ENCODE results near the gene PCED1A.
A peak's percentile ranks its signal among the peaks of the same experiment; 100 is the strongest.

PCED1A gene, protein sequence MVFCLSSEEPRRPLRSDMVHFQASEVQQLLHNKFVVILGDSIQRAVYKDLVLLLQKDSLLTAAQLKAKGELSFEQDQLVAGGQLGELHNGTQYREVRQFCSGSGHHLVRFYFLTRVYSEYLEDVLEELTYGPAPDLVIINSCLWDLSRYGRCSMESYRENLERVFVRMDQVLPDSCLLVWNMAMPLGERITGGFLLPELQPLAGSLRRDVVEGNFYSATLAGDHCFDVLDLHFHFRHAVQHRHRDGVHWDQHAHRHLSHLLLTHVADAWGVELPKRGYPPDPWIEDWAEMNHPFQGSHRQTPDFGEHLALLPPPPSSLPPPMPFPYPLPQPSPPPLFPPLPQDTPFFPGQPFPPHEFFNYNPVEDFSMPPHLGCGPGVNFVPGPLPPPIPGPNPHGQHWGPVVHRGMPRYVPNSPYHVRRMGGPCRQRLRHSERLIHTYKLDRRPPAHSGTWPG

DNA sequence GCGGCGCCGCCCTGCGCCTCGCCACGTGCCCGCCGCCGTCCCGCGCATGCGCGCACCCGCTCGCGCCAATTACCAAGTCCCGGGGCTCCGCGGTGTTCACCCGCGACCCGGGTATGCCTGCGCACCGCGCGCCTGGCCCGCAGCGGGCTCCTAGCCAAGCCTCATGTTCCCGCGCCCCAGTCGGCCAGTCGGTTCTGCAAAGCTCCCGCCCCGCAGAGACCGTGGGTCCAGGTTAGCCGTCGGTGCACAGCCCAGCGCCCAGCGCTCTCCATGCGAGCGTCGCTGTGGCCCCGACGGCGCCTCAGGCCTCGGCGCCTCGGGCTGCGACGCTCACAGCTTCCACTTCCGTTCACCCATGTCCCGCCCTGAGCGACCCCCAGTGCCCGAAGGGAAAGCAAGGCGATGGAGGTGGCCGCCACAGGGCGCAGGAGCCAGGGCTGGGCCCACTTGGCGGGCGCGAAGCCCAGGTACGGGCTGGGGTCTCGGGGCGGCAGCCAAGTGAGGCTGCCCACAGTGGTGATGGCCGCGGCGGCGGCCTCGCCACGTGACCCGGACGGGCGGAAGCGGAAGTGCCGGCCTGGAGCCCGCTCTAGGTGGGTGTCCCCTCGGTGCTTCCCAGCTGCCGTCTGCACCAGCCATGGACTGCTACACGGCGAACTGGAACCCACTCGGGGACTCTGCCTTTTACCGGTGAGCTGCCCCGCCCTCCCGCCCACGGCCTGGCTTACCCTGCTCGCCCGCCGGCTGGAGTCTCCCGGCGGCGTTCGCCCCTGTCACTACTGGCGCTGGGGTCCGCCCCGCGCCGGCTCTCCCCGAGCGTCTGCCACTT, at the start of gene PCED1A, which contains the start of gene VPS16:
TSS of gene PCED1A (minus strand) at position 518 of the 829 bp plus-strand sequence. CDS start 743 bp downstream, outside the sequence.
TSS of gene VPS16 (plus strand) at position 608 of the 829 bp plus-strand sequence. CDS start at position 638, 30 bp downstream.
- peak; percentile 73 for DNase-seq (ENCODE audit: low read depth)

DNA sequence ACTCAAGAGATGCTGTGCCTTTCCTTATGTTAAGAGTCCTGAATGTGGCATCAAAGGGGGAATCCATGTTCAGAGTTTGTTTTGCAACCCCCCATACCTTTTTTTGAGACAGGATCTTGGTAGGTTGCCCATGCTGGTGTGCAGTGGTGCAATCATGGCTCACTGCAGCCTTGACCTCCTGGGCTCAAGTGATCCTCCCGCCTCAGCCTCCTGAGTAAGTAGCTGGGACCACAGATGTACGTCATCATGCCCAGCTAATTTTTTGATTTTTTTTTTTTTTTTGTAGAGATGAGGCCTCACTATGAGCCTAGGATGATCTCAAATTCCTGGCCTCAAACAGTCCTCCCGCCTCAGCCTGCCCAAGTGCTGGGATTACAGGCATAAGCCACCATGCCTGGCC, 49.3 kb upstream of the PCED1A start:
- DNase-seq (ENCODE audit: low read depth) = no peak

DNA sequence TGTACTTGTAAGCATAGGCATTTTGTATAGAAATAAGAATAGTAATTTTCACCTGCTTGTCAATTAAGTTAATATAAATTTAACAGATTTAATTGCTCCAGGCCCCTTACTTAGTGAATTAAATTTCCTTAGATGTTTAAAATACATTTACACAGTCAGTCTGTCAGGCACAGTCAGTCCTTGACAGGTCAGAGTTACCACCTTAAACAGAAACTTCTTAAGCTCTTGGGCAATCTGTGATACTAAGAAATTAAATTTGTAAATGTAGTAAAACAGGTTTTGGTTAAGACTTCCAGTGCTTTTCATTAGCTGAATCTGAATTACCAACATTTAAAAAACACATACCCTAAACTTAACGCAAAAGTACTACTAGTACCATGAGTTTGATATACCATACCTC, 48.8 kb upstream of the PCED1A start:
- DNase-seq (ENCODE audit: low read depth) = no peak

DNA sequence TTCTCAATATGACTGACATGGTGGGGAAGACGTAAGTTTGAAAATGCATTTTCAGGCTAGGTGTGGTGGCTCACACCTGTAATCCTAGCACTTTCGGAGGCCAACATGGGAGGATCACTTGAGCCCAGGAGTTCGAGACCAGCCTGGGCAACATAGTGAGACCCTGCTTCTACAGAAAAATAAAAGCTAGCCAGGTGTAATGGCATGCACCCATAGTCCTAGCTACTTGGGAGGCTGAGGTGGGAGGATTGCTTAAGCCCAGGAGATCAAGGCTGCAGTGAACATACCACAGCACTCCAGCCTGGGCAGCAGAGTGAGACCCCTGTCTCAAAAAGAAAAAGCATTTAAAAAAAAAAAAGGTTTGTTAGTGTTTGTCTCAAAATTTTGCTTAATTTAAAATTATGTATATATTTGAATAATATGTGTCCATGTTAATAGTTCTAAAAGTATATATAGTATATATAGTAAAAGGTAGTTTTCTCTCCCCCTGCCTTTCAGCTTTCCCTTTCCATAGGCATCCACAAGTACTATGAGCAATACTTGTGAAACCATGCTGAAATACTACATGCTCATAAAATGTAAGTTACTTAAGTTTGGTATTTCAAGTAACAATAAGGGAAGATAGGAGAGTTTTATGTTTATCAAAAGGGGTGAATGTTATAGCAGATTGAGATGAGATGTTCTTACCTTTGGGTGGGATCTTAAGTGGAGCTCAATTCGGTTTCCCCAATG, 47.9 kb upstream of the PCED1A start:
- DNase-seq (ENCODE audit: low read depth) = no peak

DNA sequence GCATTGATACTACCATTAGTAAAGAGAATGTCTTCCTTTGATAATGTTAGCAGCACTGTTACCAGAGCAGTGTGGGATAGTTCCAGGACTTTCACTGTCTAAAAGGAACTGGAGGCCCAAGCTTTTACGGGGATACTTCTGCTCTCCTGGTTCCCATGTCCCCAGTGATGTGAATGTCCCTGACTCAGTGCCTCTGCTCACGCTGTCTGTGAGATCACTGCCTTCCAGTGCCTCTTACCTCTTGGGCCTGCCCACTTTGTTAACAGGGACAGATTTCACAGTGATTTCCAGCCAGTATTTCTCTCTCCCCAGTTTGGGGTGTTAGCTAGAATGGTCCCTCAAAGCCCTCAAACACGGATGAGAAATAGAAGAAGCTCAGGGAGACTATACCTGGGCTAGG, 47.3 kb upstream of the PCED1A start:
- DNase-seq (ENCODE audit: low read depth) = no peak

DNA sequence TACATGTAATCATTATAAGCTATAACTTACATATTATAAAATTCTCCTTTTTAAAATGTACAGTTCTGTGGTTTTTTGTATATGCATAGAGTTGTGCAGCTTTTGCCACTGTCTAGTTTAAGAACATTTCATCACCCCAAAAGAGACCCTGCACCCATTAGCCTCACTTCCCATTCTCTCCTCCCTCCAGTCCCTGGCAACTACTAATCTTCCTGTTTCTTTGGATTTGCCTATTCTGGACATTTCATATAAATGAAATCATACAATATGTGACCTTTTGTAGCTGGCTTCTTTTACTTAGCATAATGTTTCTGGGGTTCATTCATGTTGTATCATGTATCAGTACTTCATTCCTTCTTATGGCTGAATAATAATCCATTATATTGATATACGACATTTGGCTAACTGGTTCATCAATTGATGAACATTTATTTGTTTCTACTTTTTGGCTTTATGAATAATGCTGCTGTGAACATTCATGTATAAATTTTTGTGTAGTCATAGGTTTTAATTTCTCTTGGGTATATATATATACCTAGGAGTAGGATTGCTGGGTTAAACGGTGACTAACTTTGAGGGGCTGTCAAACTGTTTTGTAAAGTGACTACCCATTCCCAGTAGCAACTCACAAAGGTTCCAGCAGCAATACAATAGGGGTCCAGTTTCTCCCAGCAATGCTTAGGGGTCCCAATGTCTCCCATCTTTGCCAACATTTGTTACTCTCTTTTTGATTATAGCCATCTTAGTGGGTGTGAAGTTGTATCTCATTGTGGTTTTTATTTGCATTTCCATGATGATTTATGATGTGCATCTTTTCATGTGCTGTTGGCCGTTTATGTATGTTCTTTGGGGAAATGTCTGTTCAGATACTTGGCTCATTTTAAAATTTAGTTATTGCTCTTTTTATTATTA, 43.5 kb upstream of the PCED1A start:
- DNase-seq (ENCODE audit: low read depth) = no peak

DNA sequence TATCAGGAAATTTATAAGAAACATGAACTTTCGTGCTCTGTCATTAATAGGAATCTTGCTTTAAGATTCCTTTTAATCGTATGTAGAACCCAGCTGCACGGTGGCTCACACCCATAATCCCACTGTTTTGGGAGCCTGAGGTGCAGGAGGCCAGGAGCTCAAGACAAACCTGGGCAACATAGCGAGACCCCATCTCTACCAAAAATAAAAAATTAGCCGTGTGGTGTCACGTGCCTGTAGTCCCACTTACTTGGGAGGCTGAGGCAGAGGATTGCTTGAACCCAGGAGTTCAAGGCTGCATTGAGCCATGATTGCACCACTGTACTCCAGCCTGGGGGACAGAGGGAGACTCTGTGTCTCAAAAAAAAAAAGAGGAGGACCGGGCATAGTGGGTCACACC, 40.2 kb upstream of the PCED1A start:
- no peak for DNase-seq (ENCODE audit: low read depth)

DNA sequence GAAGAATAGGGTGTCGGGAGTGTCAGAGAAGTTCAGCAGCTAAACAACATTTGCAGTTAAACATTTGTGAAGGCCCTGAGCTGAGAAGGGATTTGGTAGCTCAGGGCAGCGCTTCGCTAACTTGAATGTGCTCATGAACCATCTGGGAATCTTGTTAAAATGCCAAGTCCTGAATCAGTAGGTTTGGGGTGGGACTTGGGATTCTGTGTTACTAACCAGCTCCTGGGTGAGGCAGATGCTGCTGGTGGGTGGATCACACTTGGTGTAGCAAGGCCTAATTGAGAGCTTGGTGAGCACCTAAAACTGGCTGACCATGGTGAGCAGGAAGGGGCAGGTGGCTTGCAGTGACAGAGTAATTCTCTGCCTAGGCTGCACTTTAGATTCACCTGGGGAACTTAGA, 38.7 kb upstream of the PCED1A start:
- no peak for DNase-seq (ENCODE audit: low read depth)

DNA sequence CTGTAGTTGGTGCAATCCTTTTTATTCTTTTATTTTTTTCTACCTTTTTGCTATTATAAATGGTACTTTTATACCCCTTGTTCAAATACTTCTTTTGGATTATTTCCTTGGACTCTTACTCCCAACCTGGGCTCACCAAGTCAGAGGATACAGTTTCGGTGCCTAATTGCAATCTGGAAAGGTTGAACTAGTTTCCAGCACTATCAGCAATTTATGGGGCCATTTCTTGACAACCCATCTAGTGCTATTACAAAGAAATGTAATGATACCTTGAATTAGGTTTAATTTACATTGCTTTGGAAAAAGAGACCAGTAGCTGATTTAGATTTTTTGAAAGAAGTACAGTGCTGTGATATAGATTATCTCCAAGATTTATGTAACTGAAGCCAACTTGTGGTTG, 38.1 kb upstream of the PCED1A start:
- DNase-seq (ENCODE audit: low read depth) = no peak

DNA sequence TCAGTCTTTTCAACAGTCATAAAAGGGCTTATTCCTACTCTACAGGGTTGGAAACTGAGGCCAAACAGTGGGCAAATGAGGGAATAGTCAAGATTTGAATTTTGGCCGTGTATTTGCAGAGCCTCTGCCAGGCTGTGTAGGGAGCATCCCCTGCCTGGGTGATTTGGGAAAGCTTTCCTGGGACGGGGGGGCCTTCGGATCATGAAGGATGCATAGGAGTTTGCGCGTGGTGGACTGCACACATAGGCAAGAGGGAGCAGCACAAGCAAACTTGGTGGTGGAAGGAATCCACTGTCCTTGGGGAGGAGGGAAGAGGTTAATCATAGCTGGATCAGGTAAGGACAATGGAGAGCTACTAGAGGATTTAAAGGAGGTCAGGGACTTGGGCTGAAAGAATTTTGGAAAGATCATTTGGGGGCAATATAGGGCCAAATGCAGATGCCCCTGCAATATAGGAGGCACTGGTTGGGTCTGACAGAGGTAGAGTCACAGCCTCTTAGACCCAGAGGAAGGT, 35.3 kb upstream of the PCED1A start:
- no peak for DNase-seq (ENCODE audit: low read depth)

DNA sequence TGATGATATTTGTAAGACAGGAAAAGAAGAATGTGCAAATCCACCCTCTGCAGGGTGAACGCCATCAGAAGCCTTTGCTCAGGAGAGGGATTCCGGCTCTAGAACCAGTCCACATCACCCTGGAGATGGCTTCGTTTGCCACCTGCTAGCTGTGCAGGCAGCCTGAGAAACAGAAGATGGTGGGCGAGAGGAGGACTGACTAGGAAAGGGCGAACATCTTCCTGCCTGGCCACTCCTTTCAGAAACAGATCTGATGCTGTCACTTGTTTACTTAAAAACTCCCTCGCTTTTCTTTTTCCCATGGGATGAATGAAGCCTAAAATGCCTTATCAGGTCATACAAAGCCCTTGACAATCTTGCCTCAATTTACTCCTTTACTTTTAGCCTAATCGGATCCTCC, 34.0 kb upstream of the PCED1A start:
- no peak for DNase-seq (ENCODE audit: low read depth)

DNA sequence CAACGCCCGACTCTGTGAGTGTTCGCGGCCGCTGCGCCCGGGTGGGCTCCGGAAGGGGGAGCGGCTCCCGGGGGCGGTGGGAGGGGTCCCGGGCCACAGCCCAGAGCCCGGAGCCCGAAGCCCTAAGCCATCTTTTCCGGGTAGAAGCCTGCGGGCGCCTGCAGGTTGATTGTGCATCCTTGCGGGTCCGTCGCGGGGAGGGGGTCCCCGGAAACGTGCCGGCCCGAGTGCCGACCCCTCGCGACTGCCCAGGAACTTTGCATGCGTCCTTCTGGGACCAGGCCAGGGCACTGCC, 33.2 kb upstream of the PCED1A start:
- DNase-seq (ENCODE audit: low read depth) = no peak

DNA sequence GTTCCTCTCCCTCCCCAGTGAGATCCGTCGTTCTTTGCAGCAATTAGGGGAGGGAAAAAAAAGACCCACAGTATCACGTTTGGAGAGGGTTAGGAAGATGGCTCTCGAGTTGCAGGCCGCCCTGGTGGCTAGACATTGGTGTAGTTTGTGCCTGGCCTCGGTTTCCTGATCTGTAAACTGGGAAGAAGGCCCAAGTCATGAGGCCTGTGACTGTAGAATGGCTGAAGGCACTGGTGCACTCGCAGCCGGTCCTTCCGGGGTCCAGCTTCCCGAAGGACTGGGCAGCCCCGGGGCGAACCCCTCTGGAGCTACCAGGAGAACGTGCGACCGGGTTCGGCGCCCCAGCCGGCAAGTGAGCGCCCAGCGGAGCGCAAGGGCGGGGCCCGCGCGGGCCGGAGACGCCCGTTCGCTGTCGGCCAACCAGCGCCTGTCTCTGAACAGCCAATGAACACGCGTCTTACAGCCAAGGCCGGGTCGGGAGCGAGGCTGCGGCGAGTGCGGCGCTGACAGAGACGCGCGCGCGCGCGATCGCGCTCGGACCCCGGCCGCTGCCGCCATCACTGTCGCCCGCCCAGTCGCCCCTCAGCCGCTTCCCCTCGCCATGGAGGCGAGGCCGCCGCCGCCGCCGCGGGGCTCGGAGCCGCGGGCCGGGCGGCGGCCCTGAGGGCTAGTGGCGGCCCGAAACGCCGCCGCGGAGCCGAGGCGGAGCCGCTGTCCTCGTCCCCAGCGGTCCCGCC, 32.7 kb upstream of the PCED1A start, which contains the start of gene PTPRA:
TSS of gene PTPRA (plus strand) at position 472 of the 737 bp plus-strand sequence. CDS start 90,797 bp downstream, outside the sequence.
- DNase-seq (ENCODE audit: low read depth) = peak; percentile 84

DNA sequence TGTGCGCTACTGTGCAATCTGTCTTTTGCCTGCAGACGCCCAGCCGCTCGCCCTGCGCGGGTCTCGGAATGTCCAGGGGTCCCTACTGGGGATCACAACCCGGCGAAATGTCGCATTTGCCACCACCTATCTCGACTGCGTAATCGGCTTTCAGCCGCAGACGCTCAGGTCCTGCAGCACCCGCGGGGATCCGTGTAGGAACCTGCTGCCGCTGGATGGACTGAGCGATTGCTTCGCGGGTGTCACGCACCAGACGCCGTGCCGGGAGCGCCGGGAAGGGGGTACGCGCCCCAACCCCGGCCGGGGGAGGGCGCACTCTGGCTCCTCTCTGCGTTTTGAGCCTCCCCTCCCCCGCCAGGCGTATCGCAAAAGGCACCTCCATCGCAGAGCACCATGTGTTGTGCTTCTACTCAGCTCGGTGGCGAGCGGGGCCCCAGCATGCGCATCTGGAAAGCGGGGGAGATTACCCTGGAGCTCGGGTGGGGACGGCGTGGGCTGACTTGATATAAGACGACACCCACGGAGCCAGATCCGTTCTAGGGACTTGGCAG, 32.1 kb upstream of the PCED1A start:
- peak; percentile 59 for DNase-seq (ENCODE audit: low read depth)

DNA sequence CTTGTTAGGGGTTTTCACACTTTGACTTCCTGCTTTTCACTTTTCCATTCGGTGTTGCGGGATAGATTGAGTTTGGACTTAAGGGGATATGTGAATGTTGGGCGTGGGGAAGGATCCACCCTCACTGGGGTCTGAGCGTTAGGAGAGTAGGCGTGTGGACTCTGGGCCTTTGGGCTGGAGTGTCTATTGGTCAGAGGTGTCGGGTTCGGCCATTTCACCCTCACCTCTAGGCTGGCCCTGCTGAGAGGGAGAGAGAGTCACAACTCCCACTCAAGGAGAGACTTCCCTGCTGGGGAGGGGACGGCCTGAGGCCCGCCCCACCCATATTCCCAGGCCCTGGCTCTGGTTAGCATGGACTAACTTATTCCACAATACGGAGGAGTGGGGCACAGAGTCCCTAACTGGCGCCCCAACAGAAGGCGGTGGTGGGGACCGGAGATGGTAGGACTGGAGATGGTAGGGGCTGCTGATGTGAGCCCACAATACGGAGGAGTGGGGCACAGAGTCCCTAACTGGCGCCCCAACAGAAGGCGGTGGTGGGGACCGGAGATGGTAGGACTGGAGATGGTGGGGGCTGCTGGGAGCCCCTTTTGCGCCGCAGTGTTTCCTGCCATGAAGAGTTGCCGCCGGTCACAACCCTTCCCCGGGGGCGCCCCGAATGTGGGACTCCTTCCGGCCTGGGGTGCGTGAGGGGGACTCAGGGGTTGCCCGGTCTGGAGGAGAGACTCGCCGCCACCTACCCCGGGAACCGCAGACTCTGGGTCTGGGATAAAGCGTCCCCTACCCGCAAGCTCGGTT, 31.4 kb upstream of the PCED1A start:
- no peak for DNase-seq (ENCODE audit: low read depth)

DNA sequence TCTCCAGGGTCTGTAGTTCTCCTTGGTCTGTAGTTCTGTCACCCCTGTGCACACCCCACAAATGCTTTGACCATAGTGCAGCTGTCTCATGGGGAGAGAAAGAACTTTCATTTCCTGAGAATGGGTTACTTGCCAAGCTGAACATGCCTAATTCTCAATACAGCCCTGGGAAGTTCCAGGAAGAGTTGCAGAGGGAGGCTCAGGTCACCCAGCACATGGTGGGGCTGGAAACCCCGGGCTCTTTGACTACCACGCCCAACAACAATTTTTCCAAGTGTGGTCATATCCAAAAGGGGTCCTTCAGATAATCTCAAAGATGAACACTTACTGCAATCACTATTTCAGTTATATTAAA, 30.6 kb upstream of the PCED1A start:
- no peak for DNase-seq (ENCODE audit: low read depth)

DNA sequence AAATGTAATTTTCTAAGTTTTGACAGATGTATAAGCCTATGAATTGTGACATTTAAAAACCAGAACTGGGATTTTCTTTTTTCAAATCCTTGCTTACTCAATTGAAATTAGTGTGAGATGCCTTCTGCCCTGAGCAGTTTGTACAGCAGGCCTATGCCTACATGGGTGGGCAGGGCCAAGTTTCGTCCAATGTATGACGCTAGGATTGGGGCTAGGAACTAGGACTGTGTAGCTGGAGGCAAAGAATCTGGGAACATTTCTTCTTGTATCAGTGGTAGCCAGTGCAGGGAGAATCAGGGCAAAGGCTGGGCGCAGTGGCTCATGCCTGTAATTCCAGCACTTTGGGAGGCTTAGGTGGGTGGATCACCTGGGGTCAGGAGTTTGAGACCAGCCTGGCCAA, 28.9 kb upstream of the PCED1A start:
- DNase-seq (ENCODE audit: low read depth) = no peak

DNA sequence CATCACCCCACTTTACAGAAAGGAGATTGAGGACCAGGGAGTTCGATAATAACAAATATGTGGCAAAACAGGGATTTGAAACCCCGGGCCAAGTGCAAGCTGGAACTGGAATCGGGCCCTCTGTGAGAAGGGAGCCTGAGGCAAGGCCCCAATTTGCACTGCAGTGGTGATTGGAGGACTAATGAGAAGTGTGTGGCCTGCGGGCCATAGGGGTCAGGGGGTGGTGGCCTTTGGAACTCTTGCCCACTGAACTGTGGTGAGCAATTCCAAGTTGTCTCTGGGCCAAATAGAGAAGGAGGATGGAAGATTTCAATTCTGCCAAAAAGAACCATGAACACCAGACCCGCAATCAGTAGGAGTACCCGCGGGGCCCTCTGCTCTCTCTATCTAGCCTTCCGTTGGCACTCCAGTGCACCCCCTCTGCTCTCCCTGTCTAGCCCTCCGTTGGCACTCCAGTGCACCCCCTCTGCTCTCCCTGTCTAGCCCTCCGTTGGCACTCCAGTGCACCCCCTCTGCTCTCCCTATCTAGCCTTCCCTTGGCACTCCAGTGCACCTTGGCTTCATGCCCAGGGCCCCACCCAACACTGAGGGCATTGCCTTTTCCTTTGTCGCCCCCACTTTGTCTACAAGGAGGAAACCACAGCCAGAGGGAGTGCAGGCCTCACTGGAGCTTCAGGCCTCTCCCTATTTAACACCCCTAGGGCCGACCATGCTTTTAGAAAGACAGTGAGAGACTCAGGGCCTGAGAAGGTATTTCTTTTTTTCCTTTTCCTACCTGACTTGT, 26.8 kb upstream of the PCED1A start:
- no peak for DNase-seq (ENCODE audit: low read depth)

DNA sequence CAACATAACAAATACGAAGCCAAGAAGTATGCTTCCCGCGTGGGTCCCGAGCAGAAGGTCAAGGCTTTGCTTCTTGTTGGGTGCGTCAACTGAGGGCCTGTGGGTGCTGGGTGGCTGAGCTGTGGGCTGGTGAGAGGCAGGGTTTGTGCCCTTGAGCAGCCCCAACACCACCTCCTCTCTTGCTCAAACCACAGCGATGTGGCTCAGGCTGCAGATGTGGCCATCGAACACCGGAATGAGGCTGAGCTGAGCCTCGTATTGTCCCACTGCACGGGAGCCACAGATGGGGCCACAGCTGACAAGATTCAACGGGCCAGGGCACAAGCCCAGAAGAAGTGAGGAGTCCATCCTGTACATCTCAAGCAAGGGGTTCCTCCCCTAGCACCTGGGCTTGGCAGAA, 25.8 kb upstream of the PCED1A start:
- no peak for DNase-seq (ENCODE audit: low read depth)
